ENCODE data around the gene BAHCC1. TPM values are rescaled to one million over a fixed set of nuclear protein-coding genes. Genes with fewer than 3 reads are reported as not detected.
A peak's percentile ranks its signal among the peaks of the same experiment; 100 is the strongest.

BAHCC1 gene
- total RNA-seq, 5 donors from 2014 or later (not counting 1 experiment from before 2014, with no cell fraction given): 0.23 to 0.82 (median 0.33) TPM

GRCh38 chr17:81393684-81394376 is 1.4 kb upstream of the BAHCC1 start:
- Mint-ChIP-seq H3K9me3 (no peaks in the 10 kb centered on the region), H3K27me3 (peaks cover 35 to 69% of the 10 kb centered on the region in 2 donors), H3K27ac (peak overlapping the region in 1 of 2 donors; percentile 27), H3K4me3 (peak overlapping the region in 1 of 3 donors; percentile 65), H3K36me3 (no peaks in the 10 kb centered on the region), H3K4me1 (peaks cover 22 to 31% (median 24%) of the 10 kb centered on the region in 3 donors)
- no peak overlapping the region for H3K27ac ChIP-seq (ENCODE audit: low read length)
- H3K4me3 ChIP-seq (ENCODE audit: control insufficient read depth in 1 of 2, extremely low read depth in 1 of 2, low read length in 1 of 2): peak overlapping the region in 1 of 2 donors; percentile 38
- H3K27me3 ChIP-seq (replicated peaks in 1 of 2; ENCODE audit: control insufficient read depth in 2 of 2, extremely low read depth in 1 of 2, insufficient read depth in 2 of 2, low read length in 1 of 2): peaks cover 4 to 90% of the 10 kb centered on the region in 2 experiments
- ATAC-seq (replicated peaks in 1 of 4) (peak in 1 of 4 experiments; percentile 9), DNase-seq (peak in 12 of 35 experiments; percentile 20 to 62 (median 34))
- ChIA-PET POLR2A (no interaction called here), CTCF (no interaction called here)
- no peaks in the 10 kb centered on the region for H3K36me3 ChIP-seq (ENCODE audit: control insufficient read depth in 2 of 2, extremely low read depth in 1 of 2, insufficient read depth in 1 of 2, low read length in 1 of 2)
- H3K9me3 ChIP-seq: no peaks in the 10 kb centered on the region
- WGBS (ENCODE audit: insufficient coverage): under 1% methylated on average over 57 of the region's 63 CpGs
- H3K4me1 ChIP-seq (ENCODE audit: control insufficient read depth in 1 of 2, extremely low read depth in 1 of 2, insufficient read depth in 2 of 2, low read length in 2 of 2): peaks cover 16 to 53% of the 10 kb centered on the region in 2 experiments

- Mint-ChIP-seq H3K36me3 (no peaks in the 10 kb centered on the region), H3K27me3 (peaks cover 36 to 66% of the 10 kb centered on the region in 2 donors), H3K9me3 (no peaks in the 10 kb centered on the region), H3K4me1 (peaks cover 25 to 33% (median 26%) of the 10 kb centered on the region in 3 donors), H3K27ac (peak overlapping the region in 1 of 2 donors; percentile 27), H3K4me3 (peak overlapping the region in 2 of 3 donors; percentile 13 to 65)
- H3K9me3 ChIP-seq: no peaks in the 10 kb centered on the region
- peaks cover 4 to 86% of the 10 kb centered on the region in 2 experiments for H3K27me3 ChIP-seq (replicated peaks in 1 of 2; ENCODE audit: control insufficient read depth in 2 of 2, extremely low read depth in 1 of 2, insufficient read depth in 2 of 2, low read length in 1 of 2)
- ChIA-PET CTCF (interaction anchor here in 1 of 2 donors (0.6 kb wide), 1 partner anchor 975 kb away, joined by 3 read pairs; no protein-coding TSS in a partner anchor), POLR2A (interaction anchor here in 1 of 2 donors (0.5 kb wide), 1 partner anchor 172 kb away, joined by 4 read pairs; the partner anchor contains the start of gene CEP131)
- no peak for DNase-seq
- no peak overlapping the region for H3K4me3 ChIP-seq (ENCODE audit: control insufficient read depth in 1 of 2, extremely low read depth in 1 of 2, low read length in 1 of 2)
- 15% methylated on average over 11 of the region's 16 CpGs for WGBS (ENCODE audit: insufficient coverage)
- no peak overlapping the region for H3K27ac ChIP-seq (ENCODE audit: low read length)
- peaks cover 18 to 56% of the 10 kb centered on the region in 2 experiments for H3K4me1 ChIP-seq (ENCODE audit: control insufficient read depth in 1 of 2, extremely low read depth in 1 of 2, insufficient read depth in 2 of 2, low read length in 2 of 2)
- H3K36me3 ChIP-seq (ENCODE audit: control insufficient read depth in 2 of 2, extremely low read depth in 1 of 2, insufficient read depth in 1 of 2, low read length in 1 of 2): no peaks in the 10 kb centered on the region
- ATAC-seq (replicated peaks in 1 of 4): no peak
Observed at GRCh38 chr17:81394377-81394920, 808 bp upstream of the BAHCC1 start.

DNA sequence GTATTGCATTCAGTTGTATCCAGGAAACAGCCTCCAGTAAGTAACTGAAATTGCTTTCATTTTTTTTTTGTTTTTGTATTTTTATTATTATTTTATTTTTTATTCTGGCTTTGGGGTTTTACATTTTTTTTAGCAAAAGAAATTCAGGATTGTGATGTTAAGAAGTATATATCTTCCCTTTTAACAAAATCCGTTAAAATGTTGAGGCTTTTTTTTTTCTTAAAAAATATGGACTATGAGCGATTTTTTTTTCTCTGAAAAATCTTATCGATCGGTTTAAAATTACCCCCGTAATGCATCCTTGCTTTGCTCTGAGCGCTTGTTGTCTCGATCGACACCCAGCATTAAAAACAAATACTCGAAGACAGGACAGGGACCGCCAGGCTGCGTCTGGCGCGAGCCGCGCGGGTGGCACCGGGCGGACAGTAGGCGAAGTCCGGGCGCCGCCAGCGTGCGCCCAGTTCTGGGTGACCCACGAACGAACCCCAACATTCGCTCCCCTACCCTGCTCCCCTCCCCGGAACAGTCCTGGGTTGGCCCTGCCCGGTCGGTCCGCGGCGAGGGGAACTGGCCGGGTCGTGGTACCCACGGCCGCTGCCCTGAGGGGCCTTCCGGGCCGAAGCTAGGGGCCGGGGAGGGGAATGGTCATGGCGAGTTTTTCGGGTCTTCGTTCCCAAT is 482 bp downstream of the BAHCC1 start:
- POLR2A ChIA-PET: no interaction called here
- peaks cover 20 to 65% of the 10 kb centered on the region in 2 experiments for H3K4me1 ChIP-seq (ENCODE audit: control insufficient read depth in 1 of 2, extremely low read depth in 1 of 2, insufficient read depth in 2 of 2, low read length in 2 of 2)
- H3K36me3 ChIP-seq (ENCODE audit: control insufficient read depth in 2 of 2, extremely low read depth in 1 of 2, insufficient read depth in 1 of 2, low read length in 1 of 2): no peaks in the 10 kb centered on the region
- CTCF ChIA-PET: interaction anchor here in 1 of 2 donors (0.9 kb wide), 1 partner anchor 104 kb away, joined by 3 read pairs; no protein-coding TSS in a partner anchor
- peaks cover 4 to 86% of the 10 kb centered on the region in 2 experiments for H3K27me3 ChIP-seq (replicated peaks in 1 of 2; ENCODE audit: control insufficient read depth in 2 of 2, extremely low read depth in 1 of 2, insufficient read depth in 2 of 2, low read length in 1 of 2)
- 8% methylated on average over 37 of the region's 43 CpGs for WGBS (ENCODE audit: insufficient coverage)
- H3K36me3 Mint-ChIP-seq: no peaks in the 10 kb centered on the region
- no peak for DNase-seq
- peak overlapping the region in 1 of 3 donors; percentile 65 for H3K4me3 Mint-ChIP-seq
- H3K4me1 Mint-ChIP-seq: peaks cover 30 to 37% (median 31%) of the 10 kb centered on the region in 3 donors
- peaks cover 32 to 63% of the 10 kb centered on the region in 2 donors for H3K27me3 Mint-ChIP-seq
- H3K9me3 Mint-ChIP-seq: no peaks in the 10 kb centered on the region
- no peak for ATAC-seq (replicated peaks in 1 of 4)
- no peaks in the 10 kb centered on the region for H3K9me3 ChIP-seq
- no peak overlapping the region for H3K27ac ChIP-seq (ENCODE audit: low read length)
- H3K27ac Mint-ChIP-seq: no peak overlapping the region
- H3K4me3 ChIP-seq (ENCODE audit: control insufficient read depth in 1 of 2, extremely low read depth in 1 of 2, low read length in 1 of 2): peak overlapping the region in 1 of 2 donors; percentile 23

DNA sequence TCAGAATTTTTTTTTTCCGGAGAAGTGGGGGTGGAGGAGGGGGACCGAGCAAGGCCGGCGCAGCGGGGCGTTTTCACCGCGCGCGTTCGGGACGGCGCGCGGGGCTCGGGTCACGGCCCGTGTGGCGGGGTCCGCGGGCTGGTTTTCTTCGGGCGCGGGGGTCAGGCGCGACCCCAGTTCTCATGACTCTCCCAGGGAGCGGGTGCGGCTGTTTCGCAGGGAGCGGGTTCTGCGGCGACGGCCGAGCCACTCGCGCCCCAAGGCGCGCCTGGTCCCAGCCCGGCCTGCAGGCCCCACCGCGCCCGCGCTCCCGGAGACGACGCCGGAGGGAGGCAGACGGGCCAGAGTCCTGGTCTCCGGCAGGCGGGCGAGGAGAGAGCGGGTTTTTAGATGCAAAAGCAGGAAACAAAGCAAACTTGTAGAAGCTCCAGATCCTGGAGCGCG is 1.0 kb downstream of the BAHCC1 start:
- peaks cover 32 to 63% of the 10 kb centered on the region in 2 donors for H3K27me3 Mint-ChIP-seq
- ATAC-seq (replicated peaks in 1 of 4) (no peak), DNase-seq (no peak)
- ChIA-PET POLR2A (interaction anchor here in 1 of 2 donors (0.6 kb wide), 1 partner anchor 122 kb away, joined by 11 read pairs; no protein-coding TSS in a partner anchor), CTCF (no interaction called here)
- Histone ChIP-seq H3K36me3 (ENCODE audit: control insufficient read depth in 2 of 2, extremely low read depth in 1 of 2, insufficient read depth in 1 of 2, low read length in 1 of 2) (no peaks in the 10 kb centered on the region), H3K9me3 (no peaks in the 10 kb centered on the region), H3K27me3 (replicated peaks in 1 of 2; ENCODE audit: control insufficient read depth in 2 of 2, extremely low read depth in 1 of 2, insufficient read depth in 2 of 2, low read length in 1 of 2) (peaks cover 4 to 86% of the 10 kb centered on the region in 2 experiments), H3K4me1 (ENCODE audit: control insufficient read depth in 1 of 2, extremely low read depth in 1 of 2, insufficient read depth in 2 of 2, low read length in 2 of 2) (peaks cover 20 to 66% of the 10 kb centered on the region in 2 experiments), H3K27ac (ENCODE audit: low read length) (no peak overlapping the region), H3K4me3 (ENCODE audit: control insufficient read depth in 1 of 2, extremely low read depth in 1 of 2, low read length in 1 of 2) (peak overlapping the region in 1 of 2 donors; percentile 57)
- H3K27ac Mint-ChIP-seq: no peak overlapping the region
- WGBS (ENCODE audit: insufficient coverage): 3% methylated on average over 54 of the region's 54 CpGs
- no peaks in the 10 kb centered on the region for H3K9me3 Mint-ChIP-seq
- peaks cover 30 to 37% (median 31%) of the 10 kb centered on the region in 3 donors for H3K4me1 Mint-ChIP-seq
- H3K4me3 Mint-ChIP-seq: peak overlapping the region in 1 of 3 donors; percentile 47
- H3K36me3 Mint-ChIP-seq: no peaks in the 10 kb centered on the region

GRCh38 chr17:81396722-81397313 is 1.6 kb downstream of the BAHCC1 start:
- H3K9me3 Mint-ChIP-seq: no peaks in the 10 kb centered on the region
- Histone ChIP-seq H3K36me3 (ENCODE audit: control insufficient read depth in 2 of 2, extremely low read depth in 1 of 2, insufficient read depth in 1 of 2, low read length in 1 of 2) (no peaks in the 10 kb centered on the region), H3K9me3 (no peaks in the 10 kb centered on the region), H3K4me1 (ENCODE audit: control insufficient read depth in 1 of 2, extremely low read depth in 1 of 2, insufficient read depth in 2 of 2, low read length in 2 of 2) (peaks cover 20 to 71% of the 10 kb centered on the region in 2 experiments), H3K27ac (ENCODE audit: low read length) (no peak overlapping the region), H3K27me3 (replicated peaks in 1 of 2; ENCODE audit: control insufficient read depth in 2 of 2, extremely low read depth in 1 of 2, insufficient read depth in 2 of 2, low read length in 1 of 2) (peaks cover 4 to 86% of the 10 kb centered on the region in 2 experiments), H3K4me3 (ENCODE audit: control insufficient read depth in 1 of 2, extremely low read depth in 1 of 2, low read length in 1 of 2) (peak overlapping the region in 1 of 2 donors; percentile 57)
- POLR2A ChIA-PET: interaction anchor here (0.6 kb wide), 3 partner anchors 25 to 121 kb away, joined by 3 to 11 read pairs (median 6); no protein-coding TSS in a partner anchor
- H3K27ac Mint-ChIP-seq: no peak overlapping the region
- CTCF ChIA-PET: interaction anchor here (0.9 to 1.4 kb wide), 2 partner anchors 34 to 88 kb away, joined by 3 to 4 read pairs; no protein-coding TSS in a partner anchor
- peak overlapping the region in 2 of 3 donors; percentile 31 to 47 for H3K4me3 Mint-ChIP-seq
- peaks cover 30 to 38% (median 31%) of the 10 kb centered on the region in 3 donors for H3K4me1 Mint-ChIP-seq
- ATAC-seq (replicated peaks in 1 of 4) (peak in 3 of 4 experiments; percentile 28 to 36 (median 34)), DNase-seq (peak in 18 of 35 experiments; percentile 15 to 61 (median 32))
- WGBS (ENCODE audit: insufficient coverage): 2% methylated on average over 57 of the region's 61 CpGs
- H3K36me3 Mint-ChIP-seq: no peaks in the 10 kb centered on the region
- peaks cover 31 to 63% of the 10 kb centered on the region in 2 donors for H3K27me3 Mint-ChIP-seq

Data from T-cell (primary cell).